22Rv1 (cell line): ENCODE data around the gene MAST2.
"Not testable (repeated sequence)": the region's sequence is repeated elsewhere in the genome, so short reads cannot be mapped to it uniquely, and the experiment has no call there.

Experiments used
- H3K27ac ChIP-seq: fragments of 450-650 bp; 2 replicates; pipeline ENCODE4 v1.5.1; 2017
- CTCF ChIP-seq: fragments of 450-650 bp; IDR thresholded peaks from 2 replicates; pipeline ENCODE4 v1.5.1; 2017; ENCODE audit warnings: mild to moderate bottlenecking
- ZFX ChIP-seq: fragments of 450-650 bp; IDR thresholded peaks from 2 replicates; pipeline ENCODE4 v1.6.1; 2017; ENCODE audit warnings: antibody characterized with exemption, borderline replicate concordance

The MAST2 gene

GRCh38 chr1:45929257-45929687, 125.9 kb downstream of the MAST2 start:
- H3K27ac ChIP-seq, result no peak overlapping the region
- TF ChIP-seq ZFX (no peak), CTCF (no peak)

DNA sequence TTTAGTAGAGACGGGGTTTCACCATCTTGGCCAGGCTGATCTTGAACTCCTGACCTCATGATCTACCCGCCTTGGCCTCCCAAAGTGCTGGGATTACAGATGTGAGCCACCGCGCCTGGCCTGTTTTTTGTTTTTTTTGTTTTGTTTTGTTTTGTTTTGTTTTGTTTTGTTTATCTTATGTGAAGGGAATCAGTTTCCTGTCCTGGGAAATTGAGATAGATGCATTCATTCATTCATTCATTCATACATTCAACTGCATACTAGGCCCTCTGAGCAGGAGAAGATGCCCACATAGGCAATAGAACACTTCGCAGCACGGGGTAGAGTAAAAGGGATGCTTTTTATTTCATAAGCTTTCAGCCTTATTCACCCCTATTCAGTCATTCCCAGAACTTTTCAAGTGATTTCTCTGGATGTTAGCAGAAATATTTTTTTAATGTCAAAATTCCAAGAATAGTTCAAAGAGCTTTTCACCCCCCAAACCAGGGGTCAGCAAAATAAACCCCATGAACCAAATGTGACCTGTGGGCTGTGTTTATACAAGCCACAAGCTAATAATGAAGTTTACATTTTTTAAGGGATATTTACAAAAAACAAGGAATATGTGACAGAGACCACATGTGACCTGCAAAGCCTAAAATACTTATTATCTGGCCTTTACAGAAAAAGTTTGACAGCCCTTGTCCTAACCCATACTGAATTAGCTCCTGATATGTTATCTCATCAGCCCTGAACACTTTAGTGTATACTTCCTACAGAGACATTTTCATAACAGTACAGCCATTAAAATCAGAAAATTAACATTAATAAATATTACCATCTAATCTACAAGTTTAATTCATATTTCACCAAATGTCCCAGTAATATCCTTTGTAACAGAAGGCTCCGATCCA, 127.1 kb downstream of the MAST2 start:
- no peak overlapping the region for H3K27ac ChIP-seq
- no peak for TF ChIP-seq ZFX
- TF ChIP-seq CTCF, result no peak

GRCh38 chr1:45932205-45932604, 128.8 kb downstream of the MAST2 start:
- H3K27ac ChIP-seq, result not testable (repeated sequence)

GRCh38 chr1:45934947-45935346, 131.5 kb downstream of the MAST2 start:
- no peak overlapping the region for H3K27ac ChIP-seq

DNA sequence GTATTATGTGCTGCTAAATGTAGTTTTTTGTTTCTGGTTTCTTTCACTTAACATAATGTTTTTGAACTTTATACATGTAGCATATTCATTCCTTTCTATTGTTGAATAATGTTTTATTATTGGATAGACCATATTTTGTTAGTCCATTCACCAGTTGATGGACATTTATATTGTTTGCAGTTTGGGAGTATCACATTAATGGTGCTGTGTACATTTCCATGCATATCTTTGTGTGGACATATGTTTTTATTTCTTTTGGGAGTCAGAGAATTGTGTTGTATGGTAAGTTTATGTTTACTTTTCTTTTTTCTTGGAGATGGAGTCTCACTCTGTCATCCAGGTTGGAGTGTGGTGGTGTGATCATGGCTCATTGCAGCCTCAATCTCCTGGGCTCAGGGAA, 134.6 kb downstream of the MAST2 start:
- no peak for TF ChIP-seq ZFX
- TF ChIP-seq CTCF, result no peak
- no peak overlapping the region for H3K27ac ChIP-seq

More at GRCh38 chr1:45934947-45935346, 131.5 kb downstream of the MAST2 start:
- TF ChIP-seq ZFX, result no peak
- TF ChIP-seq CTCF, result no peak

- H3K27ac ChIP-seq, result no peak overlapping the region
- TF ChIP-seq ZFX (no peak), CTCF (no peak)
These were observed 139.0 kb downstream of the MAST2 start for GRCh38 chr1:45942411-45942810.

DNA sequence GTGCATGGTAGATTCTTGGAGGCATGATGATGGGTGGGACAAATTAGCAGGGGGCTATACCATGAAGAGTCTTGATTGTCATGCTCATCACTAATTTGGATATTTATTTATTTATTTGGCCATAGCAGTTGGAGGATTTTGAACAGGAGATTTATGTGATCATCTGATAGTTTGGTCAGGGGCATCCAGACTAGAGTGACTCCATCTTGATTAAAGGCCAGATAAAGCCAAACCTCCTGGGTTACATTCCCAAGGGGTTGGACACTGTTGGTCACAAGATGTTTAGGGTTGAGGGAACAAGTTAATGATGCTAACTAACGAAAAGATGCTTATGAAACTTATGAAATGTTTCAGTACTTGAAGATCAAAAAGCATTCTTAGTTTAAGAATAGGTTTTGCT, 139.8 kb downstream of the MAST2 start:
- TF ChIP-seq CTCF, result no peak
- TF ChIP-seq ZFX, result no peak
- H3K27ac ChIP-seq, result no peak overlapping the region

- TF ChIP-seq CTCF (no peak), ZFX (no peak)
- H3K27ac ChIP-seq, result no peak overlapping the region
These were observed 142.0 kb downstream of the MAST2 start for GRCh38 chr1:45945426-45945825.

- H3K27ac ChIP-seq, result not testable (repeated sequence)
These were observed 146.1 kb downstream of the MAST2 start for GRCh38 chr1:45949462-45949861.
